GM19467 (cell line): ENCODE measurements around the gene MCRIP2.
"Not testable (repeated sequence)": the region's sequence is repeated elsewhere in the genome, so short reads cannot be mapped to it uniquely, and the experiment has no call there.

Experiments
- ATAC-seq: cut with Tn5 transposase; IDR thresholded peaks from one replicate; pipeline ENCODE4 v1.9.1; 2021; ENCODE audit warnings: mild to moderate bottlenecking, moderate library complexity; ENCODE audit not compliant: unreplicated experiment

The MCRIP2 gene

GRCh38 chr16:641326-642188 is at the start of gene MCRIP2:
MCRIP2 (plus strand) TSS chr16:641828; CDS start chr16:641992, 164 bp downstream.
- no peak for ATAC-seq

- no peak for ATAC-seq
Measured at GRCh38 chr16:591892-592517, 49.6 kb upstream of the MCRIP2 start.

GRCh38 chr16:592518-593306 is 48.9 kb upstream of the MCRIP2 start:
- ATAC-seq: no peak

- no peak for ATAC-seq
Measured at GRCh38 chr16:593406-593805, 48.2 kb upstream of the MCRIP2 start.

GRCh38 chr16:593807-594206 is 47.8 kb upstream of the MCRIP2 start:
- ATAC-seq: no peak

GRCh38 chr16:595094-595528 is 46.5 kb upstream of the MCRIP2 start:
- no peak for ATAC-seq

GRCh38 chr16:595942-596735 is 45.5 kb upstream of the MCRIP2 start:
- no peak for ATAC-seq

- no peak for ATAC-seq
Measured at GRCh38 chr16:596736-597060, 44.9 kb upstream of the MCRIP2 start.

- not testable (repeated sequence) for ATAC-seq
Measured at GRCh38 chr16:597655-598054, 44.0 kb upstream of the MCRIP2 start.

GRCh38 chr16:598823-599739 is 42.5 kb upstream of the MCRIP2 start:
- no peak for ATAC-seq

GRCh38 chr16:600781-601180 is 40.8 kb upstream of the MCRIP2 start:
- no peak for ATAC-seq

GRCh38 chr16:603933-604332 is 37.7 kb upstream of the MCRIP2 start:
- no peak for ATAC-seq

- no peak for ATAC-seq
Measured at GRCh38 chr16:606656-607307, 34.8 kb upstream of the MCRIP2 start.

- no peak for ATAC-seq
Measured at GRCh38 chr16:608019-608418, 33.6 kb upstream of the MCRIP2 start.

- ATAC-seq: no peak
Measured at GRCh38 chr16:609316-609715, 32.3 kb upstream of the MCRIP2 start.

GRCh38 chr16:609984-610383 is 31.6 kb upstream of the MCRIP2 start:
- ATAC-seq: no peak

GRCh38 chr16:610513-611381 is 30.9 kb upstream of the MCRIP2 start:
- no peak for ATAC-seq

GRCh38 chr16:615122-615521 is 26.5 kb upstream of the MCRIP2 start:
- ATAC-seq: no peak
